ENCODE results near the gene WNK1.

The WNK1 gene

GRCh38 chr12:754851-755562, 2.6 kb downstream of the WNK1 start:
- peak overlapping the region; percentile 88 for H3K4me3 ChIP-seq (ENCODE audit: low read length)
- DNase-seq (ENCODE audit: low read depth): peak; percentile 65
- TF ChIP-seq CTCF (conservative IDR thresholded peaks at IDR 0.05; ENCODE audit: low read length): peak; percentile 69

GRCh38 chr12:759628-760027, 7.2 kb downstream of the WNK1 start:
- TF ChIP-seq CTCF (conservative IDR thresholded peaks at IDR 0.05; ENCODE audit: low read length): no peak
- DNase-seq (ENCODE audit: low read depth): no peak
- no peak overlapping the region for H3K4me3 ChIP-seq (ENCODE audit: low read length)

- TF ChIP-seq CTCF (conservative IDR thresholded peaks at IDR 0.05; ENCODE audit: low read length): no peak
- H3K4me3 ChIP-seq (ENCODE audit: low read length): no peak overlapping the region
- peak; percentile 42 for DNase-seq (ENCODE audit: low read depth)
Observed at GRCh38 chr12:761256-761655, 8.9 kb downstream of the WNK1 start.

GRCh38 chr12:765840-766239, 13.5 kb downstream of the WNK1 start:
- no peak for DNase-seq (ENCODE audit: low read depth)
- no peak overlapping the region for H3K4me3 ChIP-seq (ENCODE audit: low read length)
- no peak for TF ChIP-seq CTCF (conservative IDR thresholded peaks at IDR 0.05; ENCODE audit: low read length)

- no peak overlapping the region for H3K4me3 ChIP-seq (ENCODE audit: low read length)
- TF ChIP-seq CTCF (conservative IDR thresholded peaks at IDR 0.05; ENCODE audit: low read length): no peak
- no peak for DNase-seq (ENCODE audit: low read depth)
Observed at GRCh38 chr12:768434-768833, 16.1 kb downstream of the WNK1 start.

- DNase-seq (ENCODE audit: low read depth): peak; percentile 69
- TF ChIP-seq CTCF (conservative IDR thresholded peaks at IDR 0.05; ENCODE audit: low read length): no peak
- H3K4me3 ChIP-seq (ENCODE audit: low read length): no peak overlapping the region
Observed at GRCh38 chr12:770479-770878, 18.1 kb downstream of the WNK1 start.

GRCh38 chr12:772056-772697, 19.8 kb downstream of the WNK1 start:
- H3K4me3 ChIP-seq (ENCODE audit: low read length): no peak overlapping the region
- no peak for TF ChIP-seq CTCF (conservative IDR thresholded peaks at IDR 0.05; ENCODE audit: low read length)
- no peak for DNase-seq (ENCODE audit: low read depth)

All from AG10803 (cell line).